DOHH2 (cell line): ENCODE data around the gene PXN.

Experiments used
- H3F3A ChIP-seq: fragments of 200-600 bp; sonication (generic), shearing (Covaris generic); 2 replicates; pipeline ENCODE4 v1.6.0; 2016; ENCODE audit warnings: antibody characterized with exemption, mild to moderate bottlenecking; ENCODE audit not compliant: control insufficient read depth, insufficient read depth
- H3K27ac ChIP-seq: fragments of 200-600 bp; sonication (generic); 2 replicates; pipeline ENCODE4 v1.5.1; 2014; ENCODE audit warnings: low read depth, mild to moderate bottlenecking, low read length, moderate library complexity
- H3K27me3 ChIP-seq: fragments of 200-600 bp; sonication (generic); 2 replicates; pipeline ENCODE4 v1.6.1; 2014; ENCODE audit warnings: mild to moderate bottlenecking, low read length, mixed read lengths; ENCODE audit not compliant: control insufficient read depth
- H3K36me3 ChIP-seq: fragments of 200-600 bp; sonication (generic); 2 replicates; pipeline ENCODE4 v1.6.1; 2014; ENCODE audit warnings: mild to moderate bottlenecking, low read length, moderate library complexity, mixed read lengths; ENCODE audit not compliant: control insufficient read depth
- H3K4me1 ChIP-seq: fragments of 200-600 bp; sonication (generic); 2 replicates; pipeline ENCODE4 v1.6.1; 2014; ENCODE audit warnings: mild to moderate bottlenecking, low read length, mixed read lengths; ENCODE audit not compliant: control insufficient read depth
- H3K4me2 ChIP-seq: fragments of 200-600 bp; sonication (generic); 2 replicates; pipeline ENCODE4 v1.6.0; 2014; ENCODE audit warnings: mild to moderate bottlenecking, low read length, moderate library complexity
- H3K4me3 ChIP-seq: fragments of 200-600 bp; sonication (generic); 2 replicates; pipeline ENCODE4 v1.5.1; 2014; ENCODE audit warnings: mild to moderate bottlenecking, low read length, mixed read lengths
- H3K79me2 ChIP-seq: fragments of 200-600 bp; sonication (generic); 2 replicates; pipeline ENCODE4 v1.6.1; 2014; ENCODE audit warnings: mild to moderate bottlenecking, low read length, mixed read lengths; ENCODE audit not compliant: control insufficient read depth
- H3K9me2 ChIP-seq: fragments of 200-600 bp; sonication (generic); replicated peaks from 2 replicates; pipeline ENCODE4 v1.6.1; 2014; ENCODE audit warnings: mild to moderate bottlenecking, low read length, mixed read lengths; ENCODE audit not compliant: control insufficient read depth
- H3K9me3 ChIP-seq: fragments of 200-600 bp; sonication (generic); 2 replicates; pipeline ENCODE4 v1.6.1; 2014; ENCODE audit warnings: antibody characterized with exemption, low read length, mixed read lengths; ENCODE audit not compliant: control insufficient read depth, insufficient read depth
- H4K20me1 ChIP-seq: fragments of 200-600 bp; sonication (generic); 2 replicates; pipeline ENCODE4 v1.6.0; 2014; ENCODE audit warnings: low read depth, mild to moderate bottlenecking, antibody characterized with exemption, low read length, moderate library complexity; ENCODE audit not compliant: control insufficient read depth, insufficient read depth
- CTCF ChIP-seq: fragments of 200-600 bp; sonication (generic); IDR thresholded peaks from one replicate; pipeline ENCODE4 v1.5.1; 2014; ENCODE audit warnings: antibody characterized with exemption, mild to moderate bottlenecking, low read depth, low read length; ENCODE audit not compliant: poor library complexity, severe bottlenecking
- EZH2phosphoT487 ChIP-seq: fragments of 200-600 bp; sonication (generic); IDR thresholded peaks from 2 replicates; pipeline ENCODE4 v1.6.1; 2017; ENCODE audit warnings: borderline replicate concordance, mild to moderate bottlenecking, antibody characterized with exemption, low read length, moderate library complexity, mixed read lengths

The PXN gene

GRCh38 chr12:120223458-120224303, 41.8 kb downstream of the PXN start:
- Histone ChIP-seq H3K27ac (no peak overlapping the region), H3K9me3 (no peaks in the 10 kb centered on the region), H3K79me2 (no peaks in the 10 kb centered on the region), H3F3A (no peaks in the 10 kb centered on the region; the same call in none of the 2 replicates), H3K4me1 (peaks cover 28% of the 10 kb centered on the region), H3K27me3 (no peaks in the 10 kb centered on the region), H4K20me1 (no peaks in the 10 kb centered on the region), H3K4me3 (no peak overlapping the region), H3K9me2 (no peaks in the 10 kb centered on the region), H3K36me3 (no peaks in the 10 kb centered on the region), H3K4me2 (no peak overlapping the region)
- TF ChIP-seq EZH2phosphoT487 (no peak), CTCF (no peak)

- TF ChIP-seq CTCF: no peak
- TF ChIP-seq EZH2phosphoT487: no peak
- H3K4me1 ChIP-seq: peaks cover 21% of the 10 kb centered on the region
- H3K27me3 ChIP-seq: no peaks in the 10 kb centered on the region
- no peaks in the 10 kb centered on the region for H3K9me3 ChIP-seq
- H3K4me2 ChIP-seq: no peak overlapping the region
- no peaks in the 10 kb centered on the region for H4K20me1 ChIP-seq
- H3K79me2 ChIP-seq: no peaks in the 10 kb centered on the region
- H3K4me3 ChIP-seq: no peak overlapping the region
- no peaks in the 10 kb centered on the region; the same call in none of the 2 replicates for H3F3A ChIP-seq
- no peak overlapping the region for H3K27ac ChIP-seq
- H3K36me3 ChIP-seq: no peaks in the 10 kb centered on the region
- no peaks in the 10 kb centered on the region for H3K9me2 ChIP-seq
Measured at GRCh38 chr12:120222288-120222832, 43.2 kb downstream of the PXN start.

- H3K27ac ChIP-seq: no peak overlapping the region
- no peak for TF ChIP-seq CTCF
- no peak for TF ChIP-seq EZH2phosphoT487
- H4K20me1 ChIP-seq: no peaks in the 10 kb centered on the region
- no peak overlapping the region for H3K4me2 ChIP-seq
- H3K9me3 ChIP-seq: no peaks in the 10 kb centered on the region
- no peaks in the 10 kb centered on the region for H3K27me3 ChIP-seq
- no peaks in the 10 kb centered on the region for H3K79me2 ChIP-seq
- H3K4me1 ChIP-seq: peaks cover 21% of the 10 kb centered on the region
- H3K9me2 ChIP-seq: no peaks in the 10 kb centered on the region
- H3K4me3 ChIP-seq: no peak overlapping the region
- no peaks in the 10 kb centered on the region for H3K36me3 ChIP-seq
- no peaks in the 10 kb centered on the region; the same call in 1 of the 2 replicates for H3F3A ChIP-seq
Measured at GRCh38 chr12:120221576-120221900, 44.0 kb downstream of the PXN start.
